Muscle of back (tissue), 11 donors: ENCODE results near the gene DNAJB6. TPM values are rescaled to one million over a fixed set of nuclear protein-coding genes. Genes with fewer than 3 reads are reported as not detected.

Experiments
- DNase-seq, 3 donors: peaks; one replicate each; pipeline versions ENCODE4 v3.0.0 to v3.0.0-alpha.2; 2013
- polyA plus RNA-seq, 10 donors: library from polyadenylated mRNA; unstranded; fragments of 120-200 nt; gene quantifications; one replicate each; pipeline ENCODE4 v1.2.1, GENCODE V29; 2013; ENCODE audit not compliant: insufficient read length in 10 of 10

DNAJB6 gene
- polyA plus RNA-seq, 10 donors: 109 to 147 (median 127) TPM

GRCh38 chr7:157408258-157409101 is 71.7 kb downstream of the DNAJB6 start:
- DNase-seq: no peak

- no peak for DNase-seq
Observed at GRCh38 chr7:157409149-157409752, 72.4 kb downstream of the DNAJB6 start.

- DNase-seq: no peak
Observed at GRCh38 chr7:157409753-157410727, 73.2 kb downstream of the DNAJB6 start.

- DNase-seq: no peak
Observed at GRCh38 chr7:157410831-157411556, 74.2 kb downstream of the DNAJB6 start.

- DNase-seq: no peak
Observed at GRCh38 chr7:157411580-157411979, 74.8 kb downstream of the DNAJB6 start.

- no peak for DNase-seq
Observed at GRCh38 chr7:157412021-157412443, 75.2 kb downstream of the DNAJB6 start.

GRCh38 chr7:157412491-157413180 is 75.8 kb downstream of the DNAJB6 start:
- DNase-seq: no peak

- no peak for DNase-seq
Observed at GRCh38 chr7:157413881-157414701, 77.3 kb downstream of the DNAJB6 start.

GRCh38 chr7:157414702-157415096 is 77.9 kb downstream of the DNAJB6 start:
- DNase-seq: no peak

- no peak for DNase-seq
Observed at GRCh38 chr7:157415486-157415885, 78.7 kb downstream of the DNAJB6 start.

GRCh38 chr7:157416011-157416410 is 79.2 kb downstream of the DNAJB6 start:
- no peak for DNase-seq

GRCh38 chr7:157418204-157419034 is 81.6 kb downstream of the DNAJB6 start:
- no peak for DNase-seq

GRCh38 chr7:157419035-157419293 is 82.2 kb downstream of the DNAJB6 start:
- DNase-seq: no peak

GRCh38 chr7:157422279-157422678 is 85.5 kb downstream of the DNAJB6 start:
- no peak for DNase-seq

GRCh38 chr7:157423348-157423747 is 86.5 kb downstream of the DNAJB6 start:
- peak in 1 of 3 donors; percentile 13 for DNase-seq

GRCh38 chr7:157423886-157424565 is 87.2 kb downstream of the DNAJB6 start:
- no peak for DNase-seq

- no peak for DNase-seq
Observed at GRCh38 chr7:157425137-157425731, 88.4 kb downstream of the DNAJB6 start.

GRCh38 chr7:157425761-157426160 is 89.0 kb downstream of the DNAJB6 start:
- DNase-seq: no peak
